Osteocyte (in vitro differentiated cells): ENCODE results near the gene JPT2. TPM values are rescaled to one million over a fixed set of nuclear protein-coding genes. Genes with fewer than 3 reads are reported as not detected.

ENCODE experiments used
- DNase-seq: peaks from one replicate; pipeline ENCODE4 v3.0.0; 2021; ENCODE audit warnings: mixed read lengths; ENCODE audit not compliant: unreplicated experiment; ENCODE audit errors: extremely low spot score
- H3K27ac Mint-ChIP-seq: one replicate; pipeline ENCODE4 v1.8.0; 2021; ENCODE audit warnings: mild to moderate bottlenecking, mixed read lengths; ENCODE audit not compliant: unreplicated experiment
- H3K27me3 Mint-ChIP-seq: one replicate; pipeline ENCODE4 v1.8.0; 2021; ENCODE audit warnings: mixed read lengths; ENCODE audit not compliant: unreplicated experiment
- H3K36me3 Mint-ChIP-seq: one replicate; pipeline ENCODE4 v1.8.0; 2021; ENCODE audit warnings: mixed read lengths; ENCODE audit not compliant: unreplicated experiment
- H3K4me1 Mint-ChIP-seq: one replicate; pipeline ENCODE4 v1.8.0; 2021; ENCODE audit warnings: mixed read lengths; ENCODE audit not compliant: unreplicated experiment
- H3K4me3 Mint-ChIP-seq: one replicate; pipeline ENCODE4 v1.8.0; 2021; ENCODE audit warnings: mild to moderate bottlenecking, moderate library complexity, mixed read lengths; ENCODE audit not compliant: unreplicated experiment
- H3K9me3 Mint-ChIP-seq: one replicate; pipeline ENCODE4 v1.8.0; 2021; ENCODE audit warnings: mixed read lengths; ENCODE audit not compliant: unreplicated experiment
- total RNA-seq: library from RNA; stranded (reverse); gene quantifications from 2 replicates; pipeline ENCODE4 v1.2.1, GENCODE V29; 2021
- TF ChIP-seq, protein P1 (sequence below): fragments of 200-600 bp; sonication (generic); IDR thresholded peaks from 2 replicates; pipeline ENCODE4 v1.5.0; 2021; ENCODE audit warnings: antibody characterized with exemption, mild to moderate bottlenecking, moderate library complexity

JPT2 gene
- total RNA-seq, 1 donor from 2014 or later: 53.6 TPM

DNA sequence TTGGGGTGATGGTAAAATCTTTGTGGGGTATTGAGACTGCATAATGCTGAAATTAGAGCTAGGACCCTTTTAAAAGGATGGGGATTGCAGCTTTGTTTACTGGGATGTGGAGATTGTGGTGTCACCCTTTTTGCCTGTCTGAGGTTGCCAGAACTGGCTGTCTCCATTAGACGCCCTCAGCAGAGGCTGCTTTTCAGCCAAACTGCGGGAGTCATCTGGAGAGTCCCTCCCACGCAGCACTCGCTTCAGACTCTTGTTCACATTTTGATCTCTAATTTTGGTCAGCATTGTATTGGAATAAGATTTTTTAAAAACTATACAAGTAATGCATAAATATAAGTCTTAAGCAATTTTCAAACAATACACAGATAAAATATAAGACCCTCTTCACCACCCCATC lies 27.9 kb upstream of the JPT2 start:
- Mint-ChIP-seq H3K27me3 (no peaks in the 10 kb centered on the region), H3K4me1 (peaks cover 15% of the 10 kb centered on the region), H3K27ac (no peak overlapping the region), H3K4me3 (no peak overlapping the region), H3K9me3 (no peaks in the 10 kb centered on the region), H3K36me3 (peaks cover 49% of the 10 kb centered on the region)
- TF ChIP-seq, protein P1, sequence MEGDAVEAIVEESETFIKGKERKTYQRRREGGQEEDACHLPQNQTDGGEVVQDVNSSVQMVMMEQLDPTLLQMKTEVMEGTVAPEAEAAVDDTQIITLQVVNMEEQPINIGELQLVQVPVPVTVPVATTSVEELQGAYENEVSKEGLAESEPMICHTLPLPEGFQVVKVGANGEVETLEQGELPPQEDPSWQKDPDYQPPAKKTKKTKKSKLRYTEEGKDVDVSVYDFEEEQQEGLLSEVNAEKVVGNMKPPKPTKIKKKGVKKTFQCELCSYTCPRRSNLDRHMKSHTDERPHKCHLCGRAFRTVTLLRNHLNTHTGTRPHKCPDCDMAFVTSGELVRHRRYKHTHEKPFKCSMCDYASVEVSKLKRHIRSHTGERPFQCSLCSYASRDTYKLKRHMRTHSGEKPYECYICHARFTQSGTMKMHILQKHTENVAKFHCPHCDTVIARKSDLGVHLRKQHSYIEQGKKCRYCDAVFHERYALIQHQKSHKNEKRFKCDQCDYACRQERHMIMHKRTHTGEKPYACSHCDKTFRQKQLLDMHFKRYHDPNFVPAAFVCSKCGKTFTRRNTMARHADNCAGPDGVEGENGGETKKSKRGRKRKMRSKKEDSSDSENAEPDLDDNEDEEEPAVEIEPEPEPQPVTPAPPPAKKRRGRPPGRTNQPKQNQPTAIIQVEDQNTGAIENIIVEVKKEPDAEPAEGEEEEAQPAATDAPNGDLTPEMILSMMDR: no peak
- no peak for DNase-seq

DNA sequence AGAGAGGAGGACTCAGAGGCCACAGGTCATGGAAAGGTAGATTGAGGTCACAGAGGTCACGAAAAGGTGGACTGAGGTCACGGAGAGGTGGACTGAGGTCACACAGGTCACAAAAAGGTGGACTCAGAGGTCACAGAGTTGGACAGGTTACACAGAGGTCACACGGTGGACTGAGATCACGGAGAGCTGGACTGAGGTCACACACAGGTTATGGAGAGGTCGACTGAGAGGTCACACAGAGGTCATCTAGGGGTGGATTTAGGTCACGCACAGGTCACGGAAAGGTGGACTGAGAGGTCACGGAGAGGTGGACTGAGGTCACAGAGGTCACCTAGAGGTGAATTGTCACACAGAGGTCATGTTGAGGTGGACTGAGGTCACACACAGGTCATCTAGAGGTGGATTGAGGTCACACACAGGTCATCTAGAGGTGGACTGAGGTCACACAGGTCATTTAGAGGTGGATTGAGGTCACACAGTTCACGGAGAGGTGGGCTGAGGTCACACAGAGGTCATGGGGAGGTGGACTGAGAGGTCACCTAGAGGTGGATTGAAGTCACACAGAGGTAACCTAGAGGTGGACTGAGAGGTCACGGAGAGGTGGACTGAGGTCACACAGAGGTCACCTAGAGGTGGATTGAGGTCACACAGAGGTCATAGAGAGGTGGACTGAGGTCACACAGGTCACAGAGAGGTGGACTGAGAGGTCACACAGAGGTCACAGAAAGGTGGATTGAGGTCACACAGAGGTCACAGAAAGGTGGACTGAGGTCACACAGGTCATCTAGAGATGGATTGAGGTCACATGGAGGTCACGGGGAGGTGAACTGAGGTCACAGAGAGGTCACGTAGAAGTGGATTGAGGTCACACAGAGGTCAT lies 26.7 kb upstream of the JPT2 start:
- Mint-ChIP-seq H3K9me3 (no peaks in the 10 kb centered on the region), H3K27me3 (no peaks in the 10 kb centered on the region), H3K27ac (peak overlapping the region; percentile 29), H3K4me1 (peaks cover 5% of the 10 kb centered on the region), H3K36me3 (peaks cover 47% of the 10 kb centered on the region), H3K4me3 (no peak overlapping the region)
- DNase-seq: no peak
- TF ChIP-seq, protein P1: no peak

DNA sequence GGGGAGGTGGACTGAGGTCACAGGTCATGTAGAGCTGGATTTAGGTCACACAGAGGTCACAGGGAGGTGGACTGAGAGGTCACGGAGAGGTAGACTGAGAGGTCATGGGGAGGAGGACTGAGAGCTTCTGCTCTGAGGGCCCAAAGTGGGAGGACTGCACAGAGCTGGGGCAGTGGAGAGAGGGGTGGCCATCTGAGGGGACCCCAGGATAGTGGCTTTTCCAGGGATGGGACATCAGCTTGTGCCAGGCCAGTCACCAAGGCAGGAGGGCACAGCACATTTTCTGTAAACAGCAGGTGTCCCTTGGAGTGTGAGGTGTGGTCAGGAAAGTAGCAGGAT lies 26.1 kb upstream of the JPT2 start:
- no peaks in the 10 kb centered on the region for H3K27me3 Mint-ChIP-seq
- H3K9me3 Mint-ChIP-seq: no peaks in the 10 kb centered on the region
- H3K4me3 Mint-ChIP-seq: no peak overlapping the region
- H3K27ac Mint-ChIP-seq: no peak overlapping the region
- DNase-seq: no peak
- H3K36me3 Mint-ChIP-seq: peaks cover 43% of the 10 kb centered on the region
- H3K4me1 Mint-ChIP-seq: no peaks in the 10 kb centered on the region
- TF ChIP-seq, protein P1: no peak

DNA sequence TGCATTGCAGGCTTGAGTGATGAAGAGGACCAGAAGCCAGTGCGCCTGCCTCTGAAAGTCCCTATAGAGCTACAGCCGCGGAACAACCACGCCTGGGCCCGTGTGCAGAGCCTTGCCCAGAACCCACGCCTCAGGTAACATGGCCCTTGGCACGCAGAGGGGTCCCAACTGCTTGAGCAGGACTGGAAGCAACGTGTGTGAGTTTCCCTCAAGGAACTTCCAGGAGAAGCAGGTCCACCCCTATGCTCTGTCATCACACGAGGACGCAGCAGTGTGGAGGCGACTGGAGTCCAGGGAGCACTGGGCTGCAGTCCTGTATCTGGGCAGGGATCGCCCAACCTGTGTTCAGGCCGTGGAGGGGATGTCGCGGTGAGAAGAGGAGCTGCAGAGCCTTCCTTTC lies 25.1 kb upstream of the JPT2 start:
- TF ChIP-seq, protein P1: no peak
- Mint-ChIP-seq H3K4me3 (no peak overlapping the region), H3K4me1 (no peaks in the 10 kb centered on the region), H3K36me3 (peaks cover 37% of the 10 kb centered on the region), H3K9me3 (no peaks in the 10 kb centered on the region), H3K27ac (no peak overlapping the region), H3K27me3 (no peaks in the 10 kb centered on the region)
- no peak for DNase-seq

DNA sequence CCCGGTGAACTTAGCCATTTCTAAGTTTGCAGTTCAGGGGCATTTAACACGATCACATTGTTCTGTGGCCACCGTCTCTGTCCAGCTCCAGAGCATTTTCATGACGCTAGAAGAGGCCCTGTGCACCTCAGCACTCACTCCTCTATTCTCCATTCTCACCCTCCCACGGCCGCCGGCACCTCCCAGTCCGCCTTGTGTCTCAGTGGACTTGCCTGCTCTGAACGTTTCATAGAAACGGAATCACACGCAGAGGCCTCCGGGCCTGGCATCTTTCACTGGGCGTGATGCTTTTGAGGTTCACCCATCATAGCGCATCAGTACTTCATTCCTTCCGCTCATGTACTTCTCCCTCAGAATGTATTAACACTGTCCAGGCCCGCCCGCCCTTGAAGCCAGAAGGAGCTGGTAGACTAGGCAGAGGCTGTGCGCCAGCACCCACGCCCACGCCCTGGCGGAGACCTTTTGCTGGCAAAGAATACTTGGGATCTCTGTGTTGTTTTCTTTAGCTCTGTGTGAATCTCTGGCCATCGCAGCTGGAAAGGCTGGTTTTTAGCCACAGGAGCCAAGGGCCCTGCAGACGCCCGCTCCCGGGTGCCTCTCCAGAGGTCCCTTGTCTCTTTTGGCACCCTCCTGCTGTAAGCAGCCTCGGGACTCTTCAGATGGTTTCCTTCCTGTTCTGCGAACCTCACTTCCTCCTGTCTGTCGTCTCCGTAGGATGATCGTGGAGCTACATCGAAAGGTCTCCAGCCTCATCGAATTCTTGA lies 23.4 kb upstream of the JPT2 start:
- H3K4me1 Mint-ChIP-seq: no peaks in the 10 kb centered on the region
- no peak overlapping the region for H3K4me3 Mint-ChIP-seq
- TF ChIP-seq, protein P1: no peak
- no peaks in the 10 kb centered on the region for H3K9me3 Mint-ChIP-seq
- no peak overlapping the region for H3K27ac Mint-ChIP-seq
- H3K36me3 Mint-ChIP-seq: peaks cover 39% of the 10 kb centered on the region
- no peaks in the 10 kb centered on the region for H3K27me3 Mint-ChIP-seq
- no peak for DNase-seq
